ENCODE data around the gene TMEM150B. TPM values are rescaled to one million over a fixed set of nuclear protein-coding genes. Genes with fewer than 3 reads are reported as not detected.

The TMEM150B gene
- total and polyA plus RNA-seq, 2 experiments from 2014 or later, result not detected

GRCh38 chr19:55358493-55358892 lies 33.4 kb upstream of the TMEM150B start:
- TF ChIP-seq CTCF (IDR thresholded peaks at IDR 0.05; ENCODE audit: low read depth, low read length), result no peak
- no peak overlapping the region for H3K27ac ChIP-seq
- H3K27me3 ChIP-seq, result peaks cover 40% of the 10 kb centered on the region
- DNase-seq (ENCODE audit: low read depth in 1 of 2, low spot score in 1 of 2), result no peak
- no peaks in the 10 kb centered on the region for H3K9me3 ChIP-seq (ENCODE audit: low read depth)
- no peaks in the 10 kb centered on the region for H3K4me1 ChIP-seq (ENCODE audit: low read depth)
- no peaks in the 10 kb centered on the region for H3K36me3 ChIP-seq
- no peak overlapping the region for H3K4me3 ChIP-seq

GRCh38 chr19:55355213-55355821 lies 30.2 kb upstream of the TMEM150B start:
- DNase-seq (ENCODE audit: low read depth in 1 of 2, low spot score in 1 of 2), result no peak
- no peak overlapping the region for H3K4me3 ChIP-seq
- peaks cover 62% of the 10 kb centered on the region for H3K27me3 ChIP-seq
- no peaks in the 10 kb centered on the region for H3K36me3 ChIP-seq
- H3K4me1 ChIP-seq (ENCODE audit: low read depth), result no peaks in the 10 kb centered on the region
- no peaks in the 10 kb centered on the region for H3K9me3 ChIP-seq (ENCODE audit: low read depth)
- H3K27ac ChIP-seq, result no peak overlapping the region
- TF ChIP-seq CTCF (IDR thresholded peaks at IDR 0.05; ENCODE audit: low read depth, low read length), result no peak

- H3K4me1 ChIP-seq (ENCODE audit: low read depth), result no peaks in the 10 kb centered on the region
- no peak for DNase-seq (ENCODE audit: low read depth in 1 of 2, low spot score in 1 of 2)
- H3K36me3 ChIP-seq, result no peaks in the 10 kb centered on the region
- no peak for TF ChIP-seq CTCF (IDR thresholded peaks at IDR 0.05; ENCODE audit: low read depth, low read length)
- H3K27ac ChIP-seq, result no peak within 1 kb of the TSS
- peak within 1 kb of the TSS; percentile 30 for H3K4me3 ChIP-seq
- H3K9me3 ChIP-seq (ENCODE audit: low read depth), result no peaks in the 10 kb centered on the region
- H3K27me3 ChIP-seq, result peaks cover 62% of the 10 kb centered on the region
Measured at GRCh38 chr19:55354698-55355212, 29.6 kb upstream of the TMEM150B start, which contains the start of gene COX6B2. COX6B2 (minus strand) TSS chr19:55354719; CDS start chr19:55354521, 198 bp downstream.

- peak; percentile 68 to 71 for DNase-seq (ENCODE audit: low read depth in 1 of 2, low spot score in 1 of 2)
- H3K27me3 ChIP-seq, result peaks cover 62% of the 10 kb centered on the region
- no peaks in the 10 kb centered on the region for H3K9me3 ChIP-seq (ENCODE audit: low read depth)
Measured at GRCh38 chr19:55353803-55354697, 28.9 kb upstream of the TMEM150B start.

More at GRCh38 chr19:55353803-55354697, 28.9 kb upstream of the TMEM150B start:
- no peaks in the 10 kb centered on the region for H3K36me3 ChIP-seq
- H3K4me1 ChIP-seq (ENCODE audit: low read depth), result no peaks in the 10 kb centered on the region
- H3K27ac ChIP-seq, result no peak overlapping the region
- no peak for TF ChIP-seq CTCF (IDR thresholded peaks at IDR 0.05; ENCODE audit: low read depth, low read length)
- H3K4me3 ChIP-seq, result peak overlapping the region; percentile 30
